ENCODE data around the gene ADAM23. TPM values are rescaled to one million over a fixed set of nuclear protein-coding genes. Genes with fewer than 3 reads are reported as not detected.
A peak's percentile ranks its signal among the peaks of the same experiment; 100 is the strongest.

ADAM23 gene
- total RNA-seq, 2 donors from 2014 or later = 7.6 to 34.6 TPM

- peaks cover 0 to 4% of the 10 kb centered on the region in 2 donors for H3K4me1 ChIP-seq
- H3K9me3 ChIP-seq = no peaks in the 10 kb centered on the region
- no peaks in the 10 kb centered on the region for H3K36me3 ChIP-seq
- no peak for DNase-seq (ENCODE audit: low spot score)
- no peak for TF ChIP-seq CTCF (IDR thresholded peaks at IDR 0.05)
- H3K27me3 ChIP-seq = no peaks in the 10 kb centered on the region
- no peak overlapping the region for H3K27ac ChIP-seq
- no peak overlapping the region for H3K4me3 ChIP-seq
These were observed 69.7 kb downstream of the ADAM23 start for GRCh38 chr2:206512999-206513398.

GRCh38 chr2:206515580-206515979 is 72.2 kb downstream of the ADAM23 start:
- no peak for DNase-seq (ENCODE audit: low spot score)
- Histone ChIP-seq H3K4me1 (peaks cover 0 to 4% of the 10 kb centered on the region in 2 donors), H3K4me3 (no peak overlapping the region)

GRCh38 chr2:206518997-206519396 is 75.7 kb downstream of the ADAM23 start:
- no peak overlapping the region for H3K4me3 ChIP-seq
- no peak for DNase-seq (ENCODE audit: low spot score)
- H3K27me3 ChIP-seq = no peaks in the 10 kb centered on the region
- TF ChIP-seq CTCF (IDR thresholded peaks at IDR 0.05) = no peak
- no peaks in the 10 kb centered on the region for H3K9me3 ChIP-seq
- no peak overlapping the region for H3K27ac ChIP-seq
- H3K4me1 ChIP-seq = peaks cover 0 to 4% of the 10 kb centered on the region in 2 donors
- H3K36me3 ChIP-seq = no peaks in the 10 kb centered on the region

More at GRCh38 chr2:206515580-206515979, 72.2 kb downstream of the ADAM23 start:
- H3K27me3 ChIP-seq = no peaks in the 10 kb centered on the region
- H3K36me3 ChIP-seq = no peaks in the 10 kb centered on the region
- H3K9me3 ChIP-seq = no peaks in the 10 kb centered on the region
- no peak for TF ChIP-seq CTCF (IDR thresholded peaks at IDR 0.05)
- H3K27ac ChIP-seq = peak overlapping the region; percentile 36 to 51

GRCh38 chr2:206520450-206520849 is 77.1 kb downstream of the ADAM23 start:
- no peak for DNase-seq (ENCODE audit: low spot score)
- H3K27ac ChIP-seq = no peak overlapping the region
- H3K27me3 ChIP-seq = no peaks in the 10 kb centered on the region
- no peaks in the 10 kb centered on the region for H3K4me1 ChIP-seq
- no peak for TF ChIP-seq CTCF (IDR thresholded peaks at IDR 0.05)
- H3K9me3 ChIP-seq = no peaks in the 10 kb centered on the region
- no peaks in the 10 kb centered on the region for H3K36me3 ChIP-seq
- no peak overlapping the region for H3K4me3 ChIP-seq

GRCh38 chr2:206521115-206521514 is 77.8 kb downstream of the ADAM23 start:
- Histone ChIP-seq H3K36me3 (no peaks in the 10 kb centered on the region), H3K9me3 (no peaks in the 10 kb centered on the region), H3K4me1 (no peaks in the 10 kb centered on the region), H3K27me3 (no peaks in the 10 kb centered on the region), H3K27ac (no peak overlapping the region), H3K4me3 (no peak overlapping the region)
- TF ChIP-seq CTCF (IDR thresholded peaks at IDR 0.05) = peak in 1 of 2 donors; percentile 43
- no peak for DNase-seq (ENCODE audit: low spot score)

- Histone ChIP-seq H3K27ac (no peak overlapping the region), H3K9me3 (no peaks in the 10 kb centered on the region), H3K36me3 (no peaks in the 10 kb centered on the region), H3K4me3 (no peak overlapping the region), H3K27me3 (no peaks in the 10 kb centered on the region), H3K4me1 (no peaks in the 10 kb centered on the region)
- DNase-seq (ENCODE audit: low spot score) = no peak
- no peak for TF ChIP-seq CTCF (IDR thresholded peaks at IDR 0.05)
These were observed 78.3 kb downstream of the ADAM23 start for GRCh38 chr2:206521612-206522011.
